Measurements from ENCODE around the gene FBXO8.

FBXO8 gene

DNA sequence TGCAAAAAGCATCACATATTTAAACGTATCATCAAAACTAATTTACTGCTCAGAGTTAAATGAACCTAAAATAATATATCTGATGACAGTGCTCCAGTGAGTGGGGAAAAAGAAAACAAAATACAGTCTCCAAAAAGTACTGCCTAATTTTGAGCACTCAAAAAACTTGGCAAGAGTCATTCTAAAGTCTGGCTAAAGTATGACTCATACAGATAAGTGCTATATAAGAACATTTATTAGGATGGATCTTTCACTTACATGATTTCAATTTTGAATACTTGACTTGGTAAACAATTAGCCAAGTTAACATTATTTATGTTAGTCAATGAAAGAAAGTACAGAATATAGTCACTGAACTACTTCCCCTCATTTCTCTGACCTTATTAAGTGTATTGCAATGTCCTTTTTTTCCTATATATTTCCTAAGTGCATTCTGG lies 27.2 kb downstream of the FBXO8 start (continued):
- TF ChIP-seq OSR2 (tag by site-specific recombination; IDR thresholded peaks at IDR 0.05) (peak; percentile 44; the same call in 1 of the 2 replicates), MYNN (tag by site-specific recombination; IDR thresholded peaks at IDR 0.05; ENCODE audit: borderline replicate concordance) (no peak), SP2 (tag by site-specific recombination; IDR thresholded peaks at IDR 0.05) (no peak), ZNF596 (tag by site-specific recombination; IDR thresholded peaks at IDR 0.05) (no peak), GLI4 (tag by site-specific recombination; IDR thresholded peaks at IDR 0.05) (no peak), PRDM1 (tag by site-specific recombination; IDR thresholded peaks at IDR 0.05) (0 out of 2 replicates have a peak, but pooled peaks have one; percentile 19), ZNF433 (tag by site-specific recombination; IDR thresholded peaks at IDR 0.05; ENCODE audit: low read depth) (no peak), ZNF324 (tag by site-specific recombination; IDR thresholded peaks at IDR 0.05) (no peak), HOXD13 (CRISPR knock-in tag; IDR thresholded peaks at IDR 0.05; ENCODE audit: borderline replicate concordance) (no peak), KLF9 (tag by site-specific recombination; IDR thresholded peaks at IDR 0.05; ENCODE audit: low read depth) (no peak), ZNF266 (tag by site-specific recombination; IDR thresholded peaks at IDR 0.05; ENCODE audit: low read depth) (no peak), MZF1 (tag by site-specific recombination; IDR thresholded peaks at IDR 0.05; ENCODE audit: borderline replicate concordance) (peak; percentile 69; the same call in 1 of the 2 replicates), ZNF843 (tag by site-specific recombination; IDR thresholded peaks at IDR 0.05) (peak; percentile 65), ZNF132 (tag by site-specific recombination; IDR thresholded peaks at IDR 0.05; ENCODE audit: borderline replicate concordance) (no peak), ZFP69B (tag by site-specific recombination; IDR thresholded peaks at IDR 0.05) (no peak), ZNF16 (tag by site-specific recombination; IDR thresholded peaks at IDR 0.05; ENCODE audit: low read depth) (no peak), ZNF341 (tag by site-specific recombination; IDR thresholded peaks at IDR 0.05; ENCODE audit: low read depth) (no peak), BCL11A (tag by site-specific recombination; IDR thresholded peaks at IDR 0.05; ENCODE audit: low read depth) (0 out of 2 replicates have a peak, but pooled peaks have one; percentile 19), ZNF37A (tag by site-specific recombination; IDR thresholded peaks at IDR 0.05) (no peak), ZNF830 (tag by site-specific recombination; IDR thresholded peaks at IDR 0.05; ENCODE audit: low read depth) (no peak)
- TF ChIP-seq, protein P1, sequence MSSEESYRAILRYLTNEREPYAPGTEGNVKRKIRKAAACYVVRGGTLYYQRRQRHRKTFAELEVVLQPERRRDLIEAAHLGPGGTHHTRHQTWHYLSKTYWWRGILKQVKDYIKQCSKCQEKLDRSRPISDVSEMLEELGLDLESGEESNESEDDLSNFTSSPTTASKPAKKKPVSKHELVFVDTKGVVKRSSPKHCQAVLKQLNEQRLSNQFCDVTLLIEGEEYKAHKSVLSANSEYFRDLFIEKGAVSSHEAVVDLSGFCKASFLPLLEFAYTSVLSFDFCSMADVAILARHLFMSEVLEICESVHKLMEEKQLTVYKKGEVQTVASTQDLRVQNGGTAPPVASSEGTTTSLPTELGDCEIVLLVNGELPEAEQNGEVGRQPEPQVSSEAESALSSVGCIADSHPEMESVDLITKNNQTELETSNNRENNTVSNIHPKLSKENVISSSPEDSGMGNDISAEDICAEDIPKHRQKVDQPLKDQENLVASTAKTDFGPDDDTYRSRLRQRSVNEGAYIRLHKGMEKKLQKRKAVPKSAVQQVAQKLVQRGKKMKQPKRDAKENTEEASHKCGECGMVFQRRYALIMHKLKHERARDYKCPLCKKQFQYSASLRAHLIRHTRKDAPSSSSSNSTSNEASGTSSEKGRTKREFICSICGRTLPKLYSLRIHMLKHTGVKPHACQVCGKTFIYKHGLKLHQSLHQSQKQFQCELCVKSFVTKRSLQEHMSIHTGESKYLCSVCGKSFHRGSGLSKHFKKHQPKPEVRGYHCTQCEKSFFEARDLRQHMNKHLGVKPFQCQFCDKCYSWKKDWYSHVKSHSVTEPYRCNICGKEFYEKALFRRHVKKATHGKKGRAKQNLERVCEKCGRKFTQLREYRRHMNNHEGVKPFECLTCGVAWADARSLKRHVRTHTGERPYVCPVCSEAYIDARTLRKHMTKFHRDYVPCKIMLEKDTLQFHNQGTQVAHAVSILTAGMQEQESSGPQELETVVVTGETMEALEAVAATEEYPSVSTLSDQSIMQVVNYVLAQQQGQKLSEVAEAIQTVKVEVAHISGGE (tag by site-specific recombination; conservative IDR thresholded peaks at IDR 0.05; ENCODE audit: low read depth), result no peak
- TF ChIP-seq, protein P2, sequence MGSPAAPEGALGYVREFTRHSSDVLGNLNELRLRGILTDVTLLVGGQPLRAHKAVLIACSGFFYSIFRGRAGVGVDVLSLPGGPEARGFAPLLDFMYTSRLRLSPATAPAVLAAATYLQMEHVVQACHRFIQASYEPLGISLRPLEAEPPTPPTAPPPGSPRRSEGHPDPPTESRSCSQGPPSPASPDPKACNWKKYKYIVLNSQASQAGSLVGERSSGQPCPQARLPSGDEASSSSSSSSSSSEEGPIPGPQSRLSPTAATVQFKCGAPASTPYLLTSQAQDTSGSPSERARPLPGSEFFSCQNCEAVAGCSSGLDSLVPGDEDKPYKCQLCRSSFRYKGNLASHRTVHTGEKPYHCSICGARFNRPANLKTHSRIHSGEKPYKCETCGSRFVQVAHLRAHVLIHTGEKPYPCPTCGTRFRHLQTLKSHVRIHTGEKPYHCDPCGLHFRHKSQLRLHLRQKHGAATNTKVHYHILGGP (tag by site-specific recombination; IDR thresholded peaks at IDR 0.05), result no peak
- TF ChIP-seq, protein P3, sequence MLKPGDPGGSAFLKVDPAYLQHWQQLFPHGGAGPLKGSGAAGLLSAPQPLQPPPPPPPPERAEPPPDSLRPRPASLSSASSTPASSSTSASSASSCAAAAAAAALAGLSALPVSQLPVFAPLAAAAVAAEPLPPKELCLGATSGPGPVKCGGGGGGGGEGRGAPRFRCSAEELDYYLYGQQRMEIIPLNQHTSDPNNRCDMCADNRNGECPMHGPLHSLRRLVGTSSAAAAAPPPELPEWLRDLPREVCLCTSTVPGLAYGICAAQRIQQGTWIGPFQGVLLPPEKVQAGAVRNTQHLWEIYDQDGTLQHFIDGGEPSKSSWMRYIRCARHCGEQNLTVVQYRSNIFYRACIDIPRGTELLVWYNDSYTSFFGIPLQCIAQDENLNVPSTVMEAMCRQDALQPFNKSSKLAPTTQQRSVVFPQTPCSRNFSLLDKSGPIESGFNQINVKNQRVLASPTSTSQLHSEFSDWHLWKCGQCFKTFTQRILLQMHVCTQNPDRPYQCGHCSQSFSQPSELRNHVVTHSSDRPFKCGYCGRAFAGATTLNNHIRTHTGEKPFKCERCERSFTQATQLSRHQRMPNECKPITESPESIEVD (tag by site-specific recombination; IDR thresholded peaks at IDR 0.05), result peak; percentile 90
- TF ChIP-seq, protein P4, sequence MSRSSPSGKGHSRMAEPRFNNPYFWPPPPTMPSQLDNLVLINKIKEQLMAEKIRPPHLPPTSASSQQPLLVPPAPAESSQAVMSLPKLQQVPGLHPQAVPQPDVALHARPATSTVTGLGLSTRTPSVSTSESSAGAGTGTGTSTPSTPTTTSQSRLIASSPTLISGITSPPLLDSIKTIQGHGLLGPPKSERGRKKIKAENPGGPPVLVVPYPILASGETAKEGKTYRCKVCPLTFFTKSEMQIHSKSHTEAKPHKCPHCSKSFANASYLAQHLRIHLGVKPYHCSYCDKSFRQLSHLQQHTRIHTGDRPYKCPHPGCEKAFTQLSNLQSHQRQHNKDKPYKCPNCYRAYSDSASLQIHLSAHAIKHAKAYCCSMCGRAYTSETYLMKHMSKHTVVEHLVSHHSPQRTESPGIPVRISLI (tag by site-specific recombination; IDR thresholded peaks at IDR 0.05), result peak; percentile 59; the same call in 1 of the 2 replicates
- TF ChIP-seq, protein P5, sequence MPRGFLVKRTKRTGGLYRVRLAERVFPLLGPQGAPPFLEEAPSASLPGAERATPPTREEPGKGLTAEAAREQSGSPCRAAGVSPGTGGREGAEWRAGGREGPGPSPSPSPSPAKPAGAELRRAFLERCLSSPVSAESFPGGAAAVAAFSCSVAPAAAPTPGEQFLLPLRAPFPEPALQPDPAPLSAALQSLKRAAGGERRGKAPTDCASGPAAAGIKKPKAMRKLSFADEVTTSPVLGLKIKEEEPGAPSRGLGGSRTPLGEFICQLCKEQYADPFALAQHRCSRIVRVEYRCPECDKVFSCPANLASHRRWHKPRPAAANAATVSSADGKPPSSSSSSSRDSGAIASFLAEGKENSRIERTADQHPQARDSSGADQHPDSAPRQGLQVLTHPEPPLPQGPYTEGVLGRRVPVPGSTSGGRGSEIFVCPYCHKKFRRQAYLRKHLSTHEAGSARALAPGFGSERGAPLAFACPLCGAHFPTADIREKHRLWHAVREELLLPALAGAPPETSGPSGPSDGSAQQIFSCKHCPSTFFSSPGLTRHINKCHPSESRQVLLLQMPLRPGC (tag by site-specific recombination; IDR thresholded peaks at IDR 0.05), result no peak
- TF ChIP-seq, protein P6, sequence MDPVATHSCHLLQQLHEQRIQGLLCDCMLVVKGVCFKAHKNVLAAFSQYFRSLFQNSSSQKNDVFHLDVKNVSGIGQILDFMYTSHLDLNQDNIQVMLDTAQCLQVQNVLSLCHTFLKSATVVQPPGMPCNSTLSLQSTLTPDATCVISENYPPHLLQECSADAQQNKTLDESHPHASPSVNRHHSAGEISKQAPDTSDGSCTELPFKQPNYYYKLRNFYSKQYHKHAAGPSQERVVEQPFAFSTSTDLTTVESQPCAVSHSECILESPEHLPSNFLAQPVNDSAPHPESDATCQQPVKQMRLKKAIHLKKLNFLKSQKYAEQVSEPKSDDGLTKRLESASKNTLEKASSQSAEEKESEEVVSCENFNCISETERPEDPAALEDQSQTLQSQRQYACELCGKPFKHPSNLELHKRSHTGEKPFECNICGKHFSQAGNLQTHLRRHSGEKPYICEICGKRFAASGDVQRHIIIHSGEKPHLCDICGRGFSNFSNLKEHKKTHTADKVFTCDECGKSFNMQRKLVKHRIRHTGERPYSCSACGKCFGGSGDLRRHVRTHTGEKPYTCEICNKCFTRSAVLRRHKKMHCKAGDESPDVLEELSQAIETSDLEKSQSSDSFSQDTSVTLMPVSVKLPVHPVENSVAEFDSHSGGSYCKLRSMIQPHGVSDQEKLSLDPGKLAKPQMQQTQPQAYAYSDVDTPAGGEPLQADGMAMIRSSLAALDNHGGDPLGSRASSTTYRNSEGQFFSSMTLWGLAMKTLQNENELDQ (tag by site-specific recombination; IDR thresholded peaks at IDR 0.05; ENCODE audit: low read depth), result no peak
- TF ChIP-seq, protein P7, sequence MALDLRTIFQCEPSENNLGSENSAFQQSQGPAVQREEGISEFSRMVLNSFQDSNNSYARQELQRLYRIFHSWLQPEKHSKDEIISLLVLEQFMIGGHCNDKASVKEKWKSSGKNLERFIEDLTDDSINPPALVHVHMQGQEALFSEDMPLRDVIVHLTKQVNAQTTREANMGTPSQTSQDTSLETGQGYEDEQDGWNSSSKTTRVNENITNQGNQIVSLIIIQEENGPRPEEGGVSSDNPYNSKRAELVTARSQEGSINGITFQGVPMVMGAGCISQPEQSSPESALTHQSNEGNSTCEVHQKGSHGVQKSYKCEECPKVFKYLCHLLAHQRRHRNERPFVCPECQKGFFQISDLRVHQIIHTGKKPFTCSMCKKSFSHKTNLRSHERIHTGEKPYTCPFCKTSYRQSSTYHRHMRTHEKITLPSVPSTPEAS (tag by site-specific recombination; IDR thresholded peaks at IDR 0.05), result no peak

Data from HEK293 (cell line).